K562 (cell line): ENCODE data around the gene DCLK2. TPM values are rescaled to one million over a fixed set of nuclear protein-coding genes. Genes with fewer than 3 reads are reported as not detected.

ENCODE experiments used
- ATAC-seq: fragments of 200-7000 bp; cut with Tn5 transposase; 3 replicates; pipeline ENCODE4 v1.9.1; 2020; ENCODE audit warnings: moderate library complexity
- BruUV-seq: library from RNA; stranded (reverse); fragments of 400-500 nt; replicated peaks from 2 replicates; lab custom pipeline; 2021; lab: Mats Ljungman, UMichigan
- CTCF ChIA-PET: fragments of 300-600 bp; formaldehyde crosslinking; extraction: SDS; loops from one replicate; lab custom pipeline; 2021; ENCODE audit warnings: low intra/inter-chr PET ratio; lab: Yijun Ruan, JAX
- POLR2A ChIA-PET: fragments of 300-600, 350-650 bp; sonication (Branson Sonifier 250); formaldehyde crosslinking; extraction: SDS; loops from one replicate; lab custom pipeline; 2021; ENCODE audit warnings: antibody characterized with exemption, inconsistent platforms; lab: Yijun Ruan, JAX
- DNase-seq, 4 experiments: peaks; one replicate each; pipeline versions ENCODE4 v3.0.0 to v3.0.0-alpha.2; 2011 to 2018; ENCODE audit warnings: low spot score in 3 of 4, mixed read lengths in 3 of 4; ENCODE audit errors: extremely low read depth in 1 of 4
- FAIRE-seq: peaks from 2 replicates; lab custom pipeline; 2011; peaks lifted over from hg19 to GRCh38; lab: Jason Lieb, UNC
- H2AFZ ChIP-seq: 2 replicates; pipeline ENCODE4 v1.6.0; 2011; ENCODE audit warnings: low read depth, low read length, control low read depth, inconsistent platforms
- H3K27ac ChIP-seq: fragments of 200-600 bp; 3 replicates; pipeline ENCODE4 v1.8.0; 2011; ENCODE audit warnings: low read depth, mild to moderate bottlenecking, control low read depth, inconsistent platforms, low read length, moderate library complexity, mixed read lengths; ENCODE audit errors: extremely low read depth
- H3K27me3 ChIP-seq, 2 experiments: fragments of 300-600 bp in 1 of 2; 2 replicates in 1 of 2; 3 replicates in 1 of 2; pipeline versions ENCODE4 v1.6.0 to v1.8.0; 2011; ENCODE audit warnings: inconsistent platforms in 2 of 2, low read length in 2 of 2, mild to moderate bottlenecking in 1 of 2, mixed read lengths in 1 of 2, moderate library complexity in 1 of 2; ENCODE audit not compliant: control insufficient read depth in 2 of 2, insufficient read depth in 2 of 2
- H3K36me3 ChIP-seq: fragments of 300-600 bp; 3 replicates; pipeline ENCODE4 v1.8.0; 2011; ENCODE audit warnings: mild to moderate bottlenecking, low read length, inconsistent platforms; ENCODE audit not compliant: control insufficient read depth, insufficient read depth
- H3K4me1 ChIP-seq, 2 experiments: fragments of 200-600 bp in 1 of 2; replicated peaks in 1 of 2; 2 replicates in 1 of 2; 3 replicates in 1 of 2; pipeline versions ENCODE4 v1.5.1 to v1.8.0; 2011; ENCODE audit warnings: inconsistent platforms in 2 of 2, low read length in 2 of 2, mild to moderate bottlenecking in 1 of 2, mixed read lengths in 1 of 2, moderate library complexity in 1 of 2; ENCODE audit not compliant: control insufficient read depth in 2 of 2, insufficient read depth in 2 of 2
- H3K4me2 ChIP-seq: 2 replicates; pipeline ENCODE4 v1.6.1; 2011; ENCODE audit warnings: low read length, control low read depth, inconsistent platforms, mixed read lengths; ENCODE audit not compliant: insufficient read depth
- H3K4me3 ChIP-seq: fragments of 200-600 bp; sonication (generic), shearing (Covaris generic); 2 replicates; pipeline ENCODE4 v1.5.1; 2016; ENCODE audit warnings: control low read depth, inconsistent platforms
- H3K79me2 ChIP-seq: fragments of 200-600 bp; 3 replicates; pipeline ENCODE4 v1.8.0; 2011; ENCODE audit warnings: low read length, inconsistent platforms; ENCODE audit not compliant: control insufficient read depth, insufficient read depth
- H3K9ac ChIP-seq, 2 experiments: 2 replicates each; pipeline versions ENCODE4 v1.6.0 to v1.6.1; 2011; ENCODE audit warnings: low read depth in 2 of 2, low read length in 2 of 2, control low read depth in 1 of 2, inconsistent platforms in 1 of 2, mild to moderate bottlenecking in 1 of 2, mixed read lengths in 1 of 2; ENCODE audit not compliant: insufficient read depth in 1 of 2
- H3K9me1 ChIP-seq: one replicate; pipeline ENCODE4 v1.6.0; 2011; ENCODE audit warnings: inconsistent platforms, mild to moderate bottlenecking, low read length, moderate library complexity; ENCODE audit not compliant: control insufficient read depth, insufficient read depth
- H3K9me3 ChIP-seq: replicated peaks from 2 replicates; pipeline ENCODE4 v1.5.1; 2011; ENCODE audit warnings: low read depth, low read length, inconsistent platforms; ENCODE audit not compliant: control insufficient read depth, insufficient read depth
- H4K20me1 ChIP-seq: replicated peaks from 2 replicates; pipeline ENCODE4 v1.6.1; 2011; ENCODE audit warnings: low read length, inconsistent platforms, mixed read lengths; ENCODE audit not compliant: control insufficient read depth, insufficient read depth
- DDX20 ChIP-seq: fragments of 450-650 bp; IDR thresholded peaks from 2 replicates; pipeline ENCODE4 v1.6.1; 2016; ENCODE audit warnings: missing genetic modification characterization, low read depth, mild to moderate bottlenecking, missing compliant biosample characterization, moderate library complexity
- MCM3 ChIP-seq: fragments of 450-650 bp; IDR thresholded peaks from 2 replicates; pipeline ENCODE4 v1.6.1; 2016
- NR2F6 ChIP-seq: fragments of 450-650 bp; formaldehyde crosslinking; IDR thresholded peaks from 2 replicates; pipeline ENCODE4 v1.4.0; 2020; ENCODE audit warnings: mild to moderate bottlenecking
- SP1 ChIP-seq: sonication (generic); formaldehyde crosslinking; IDR thresholded peaks from 2 replicates; pipeline ENCODE4 v1.8.1; 2022; ENCODE audit warnings: mild to moderate bottlenecking, missing genetic modification reagents
- ZNF644 ChIP-seq: fragments of 200-800 bp; sonication (Bioruptor generic); IDR thresholded peaks from 2 replicates; pipeline ENCODE4 v1.6.1; 2016; ENCODE audit warnings: low read depth, missing genetic modification characterization, missing compliant biosample characterization
- ZNF75A ChIP-seq: fragments of 450-650 bp; formaldehyde crosslinking; IDR thresholded peaks from 2 replicates; pipeline ENCODE4 v1.4.0; 2020; ENCODE audit warnings: mild to moderate bottlenecking
- WGBS: fragments of 100-300 bp; shearing (Covaris generic); methylation state at CpG from one replicate; pipeline ENCODE4 v1.1.6; 2016; ENCODE audit warnings: low coverage, mixed read lengths; ENCODE audit not compliant: insufficient coverage; ENCODE audit errors: missing lambda C conversion rate; 5-methylcytosine and 5-hydroxymethylcytosine counted together
- in situ Hi-C: fragments of 300-500 bp; cut with MboI; formaldehyde crosslinking; loops from 4 replicates; pipeline ENCODE4 v1.15.0; 2018; ENCODE audit warnings: inconsistent platforms, mixed read lengths
- intact Hi-C: fragments of 100-400 bp; cut with micrococcal nuclease; formaldehyde crosslinking; loops from 2 replicates; pipeline ENCODE4 v1.14.2; 2022
- polyA plus RNA-seq, 8 experiments: library from polyadenylated mRNA; depleted of rRNA in 4 of 8; stranded (reverse) in 5 of 8; unstranded in 3 of 8; fragments of >200 nt; fragmentation: Nextera tagmentation in 2 of 8; fragmentation: Illumina TruSeq in 1 of 8; extraction: Ambion mirVana in 2 of 8; extraction: Trizol in 1 of 8; gene quantifications; 2 replicates each; pipeline versions ENCODE4 v1.2.1 to v1.2.3, GENCODE V29; 2011 to 2014; ENCODE audit warnings: inconsistent platforms in 1 of 8, missing spikeins in 1 of 8
- total RNA-seq, 7 experiments: library from RNA; depleted of rRNA in 6 of 7; stranded (reverse); fragments of >200 nt in 6 of 7; fragmentation: Illumina TruSeq in 2 of 7; extraction: Trizol in 2 of 7; gene quantifications; 2 replicates each; pipeline versions ENCODE4 v1.2.1 to v1.2.3, GENCODE V29; 2011 to 2021; ENCODE audit warnings: low replicate concordance in 1 of 7
- TF ChIP-seq, protein P1 (sequence below), 3 experiments: IDR thresholded peaks in 2 of 3; conservative IDR thresholded peaks in 1 of 3; 2 replicates each; pipeline ENCODE4 v1.5.1; 2011 to 2012; ENCODE audit warnings: low read length in 3 of 3, mild to moderate bottlenecking in 3 of 3, control low read depth in 2 of 3, improper control_type of control experiment in 1 of 3, inconsistent platforms in 1 of 3, low read depth in 1 of 3, mixed read lengths in 1 of 3, moderate library complexity in 1 of 3; ENCODE audit not compliant: insufficient read depth in 2 of 3
- TF ChIP-seq, protein P2 (sequence below): fragments of 450-650 bp; formaldehyde crosslinking; IDR thresholded peaks from 2 replicates; pipeline ENCODE4 v1.4.0; 2020; ENCODE audit warnings: mild to moderate bottlenecking
- TF ChIP-seq, protein P3 (sequence below), 2 experiments: IDR thresholded peaks in 1 of 2; conservative IDR thresholded peaks in 1 of 2; 2 replicates each; pipeline ENCODE4 v1.6.1; 2016; ENCODE audit warnings: low read depth in 2 of 2, mild to moderate bottlenecking in 1 of 2, missing compliant biosample characterization in 1 of 2, missing genetic modification characterization in 1 of 2, moderate library complexity in 1 of 2
- TF ChIP-seq, protein P4 (sequence below), 2 experiments: fragments of 200-800 bp in 1 of 2; sonication (Bioruptor generic) in 1 of 2; sonication (generic) in 1 of 2; formaldehyde crosslinking in 1 of 2; IDR thresholded peaks in 1 of 2; conservative IDR thresholded peaks in 1 of 2; 2 replicates each; pipeline versions ENCODE4 v1.5.0 to v1.6.1; 2016 to 2020; ENCODE audit warnings: missing compliant biosample characterization in 1 of 2, missing genetic modification characterization in 1 of 2, missing genetic modification reagents in 1 of 2

Gene DCLK2
- total and polyA plus RNA-seq, 9 of the 15 experiments (the other 6 are each of a cell fraction or from before 2014, with no cell fraction given) = not detected

DNA sequence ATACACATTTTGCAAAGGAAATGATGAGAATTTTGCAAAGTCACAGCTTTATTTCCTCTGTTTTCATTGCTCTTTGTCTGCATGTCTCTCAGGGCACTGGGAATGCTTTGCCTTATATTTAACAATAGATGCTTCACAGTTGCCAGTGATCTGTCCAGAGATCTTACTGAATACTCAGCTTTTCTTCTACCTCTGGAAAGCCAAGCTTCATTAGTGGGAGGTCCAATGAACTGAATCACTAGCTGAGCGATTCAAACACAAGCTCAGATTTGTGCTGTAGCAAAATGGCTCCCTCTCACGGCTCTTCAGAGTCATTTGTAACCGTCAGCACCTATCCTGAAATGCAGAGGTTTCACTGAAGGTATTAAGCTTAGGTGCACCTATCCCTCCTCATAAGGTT lies 138.9 kb downstream of the DCLK2 start (continued):
- TF ChIP-seq, protein P1, sequence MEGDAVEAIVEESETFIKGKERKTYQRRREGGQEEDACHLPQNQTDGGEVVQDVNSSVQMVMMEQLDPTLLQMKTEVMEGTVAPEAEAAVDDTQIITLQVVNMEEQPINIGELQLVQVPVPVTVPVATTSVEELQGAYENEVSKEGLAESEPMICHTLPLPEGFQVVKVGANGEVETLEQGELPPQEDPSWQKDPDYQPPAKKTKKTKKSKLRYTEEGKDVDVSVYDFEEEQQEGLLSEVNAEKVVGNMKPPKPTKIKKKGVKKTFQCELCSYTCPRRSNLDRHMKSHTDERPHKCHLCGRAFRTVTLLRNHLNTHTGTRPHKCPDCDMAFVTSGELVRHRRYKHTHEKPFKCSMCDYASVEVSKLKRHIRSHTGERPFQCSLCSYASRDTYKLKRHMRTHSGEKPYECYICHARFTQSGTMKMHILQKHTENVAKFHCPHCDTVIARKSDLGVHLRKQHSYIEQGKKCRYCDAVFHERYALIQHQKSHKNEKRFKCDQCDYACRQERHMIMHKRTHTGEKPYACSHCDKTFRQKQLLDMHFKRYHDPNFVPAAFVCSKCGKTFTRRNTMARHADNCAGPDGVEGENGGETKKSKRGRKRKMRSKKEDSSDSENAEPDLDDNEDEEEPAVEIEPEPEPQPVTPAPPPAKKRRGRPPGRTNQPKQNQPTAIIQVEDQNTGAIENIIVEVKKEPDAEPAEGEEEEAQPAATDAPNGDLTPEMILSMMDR (IDR thresholded peaks at IDR 0.05 in 2 of 3, conservative IDR thresholded peaks at IDR 0.05 in 1 of 3; ENCODE audit: insufficient read depth in 2 of 3, low read depth in 1 of 3, low read length in 3 of 3) = peak in 2 of 3 experiments; percentile 25 to 34; a peak in 2 of 6 replicates
- TF ChIP-seq MCM3 (no peak), ZNF644 (tag) (no peak)

DNA sequence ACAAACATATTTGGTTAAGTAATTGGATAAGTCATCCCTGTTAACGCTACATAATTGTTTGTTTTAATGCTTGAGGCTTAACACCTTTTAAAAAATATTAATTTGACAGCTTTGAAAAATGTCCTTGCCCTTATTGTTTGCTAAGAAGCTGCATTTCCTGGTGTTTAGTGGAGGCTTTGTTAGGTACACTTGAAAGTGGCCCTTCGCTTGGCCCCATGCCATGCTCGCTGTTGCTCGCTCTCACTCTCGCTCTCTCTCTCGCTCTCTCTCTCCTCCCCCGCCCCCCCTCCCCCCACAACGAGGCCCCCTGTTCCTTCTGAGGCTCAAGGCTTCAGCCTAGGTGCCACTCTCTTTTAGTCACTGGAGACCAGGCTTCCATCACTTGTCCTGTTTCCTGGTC lies 139.6 kb downstream of the DCLK2 start:
- WGBS = 0% methylated on average over 1 of the region's 8 CpGs
- TF ChIP-seq, protein P2, sequence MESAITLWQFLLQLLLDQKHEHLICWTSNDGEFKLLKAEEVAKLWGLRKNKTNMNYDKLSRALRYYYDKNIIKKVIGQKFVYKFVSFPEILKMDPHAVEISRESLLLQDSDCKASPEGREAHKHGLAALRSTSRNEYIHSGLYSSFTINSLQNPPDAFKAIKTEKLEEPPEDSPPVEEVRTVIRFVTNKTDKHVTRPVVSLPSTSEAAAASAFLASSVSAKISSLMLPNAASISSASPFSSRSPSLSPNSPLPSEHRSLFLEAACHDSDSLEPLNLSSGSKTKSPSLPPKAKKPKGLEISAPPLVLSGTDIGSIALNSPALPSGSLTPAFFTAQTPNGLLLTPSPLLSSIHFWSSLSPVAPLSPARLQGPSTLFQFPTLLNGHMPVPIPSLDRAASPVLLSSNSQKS (CRISPR knock-in tag) = no peak
- no peak for TF ChIP-seq DDX20
- no peak for TF ChIP-seq NR2F6 (CRISPR knock-in tag)
- no peak for TF ChIP-seq ZNF75A
- no peak for TF ChIP-seq SP1 (CRISPR knock-in tag)
- TF ChIP-seq, protein P3, sequence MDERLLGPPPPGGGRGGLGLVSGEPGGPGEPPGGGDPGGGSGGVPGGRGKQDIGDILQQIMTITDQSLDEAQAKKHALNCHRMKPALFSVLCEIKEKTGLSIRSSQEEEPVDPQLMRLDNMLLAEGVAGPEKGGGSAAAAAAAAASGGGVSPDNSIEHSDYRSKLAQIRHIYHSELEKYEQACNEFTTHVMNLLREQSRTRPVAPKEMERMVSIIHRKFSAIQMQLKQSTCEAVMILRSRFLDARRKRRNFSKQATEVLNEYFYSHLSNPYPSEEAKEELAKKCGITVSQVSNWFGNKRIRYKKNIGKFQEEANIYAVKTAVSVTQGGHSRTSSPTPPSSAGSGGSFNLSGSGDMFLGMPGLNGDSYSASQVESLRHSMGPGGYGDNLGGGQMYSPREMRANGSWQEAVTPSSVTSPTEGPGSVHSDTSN (CRISPR knock-in tag; IDR thresholded peaks at IDR 0.05; ENCODE audit: low read depth) = no peak
- TF ChIP-seq, protein P3 (tag; conservative IDR thresholded peaks at IDR 0.05; ENCODE audit: low read depth) = no peak
- TF ChIP-seq, protein P4, sequence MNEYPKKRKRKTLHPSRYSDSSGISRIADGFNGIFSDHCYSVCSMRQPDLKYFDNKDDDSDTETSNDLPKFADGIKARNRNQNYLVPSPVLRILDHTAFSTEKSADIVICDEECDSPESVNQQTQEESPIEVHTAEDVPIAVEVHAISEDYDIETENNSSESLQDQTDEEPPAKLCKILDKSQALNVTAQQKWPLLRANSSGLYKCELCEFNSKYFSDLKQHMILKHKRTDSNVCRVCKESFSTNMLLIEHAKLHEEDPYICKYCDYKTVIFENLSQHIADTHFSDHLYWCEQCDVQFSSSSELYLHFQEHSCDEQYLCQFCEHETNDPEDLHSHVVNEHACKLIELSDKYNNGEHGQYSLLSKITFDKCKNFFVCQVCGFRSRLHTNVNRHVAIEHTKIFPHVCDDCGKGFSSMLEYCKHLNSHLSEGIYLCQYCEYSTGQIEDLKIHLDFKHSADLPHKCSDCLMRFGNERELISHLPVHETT (CRISPR knock-in tag; conservative IDR thresholded peaks at IDR 0.05 in 1 of 2, IDR thresholded peaks at IDR 0.05 in 1 of 2) = no peak

More for the DNA sequence above, 139.6 kb downstream of the DCLK2 start:
- no peaks in the 10 kb centered on the region for H3K36me3 ChIP-seq
- no peak for FAIRE-seq
- no peaks in the 10 kb centered on the region for H4K20me1 ChIP-seq
- H2AFZ ChIP-seq = no peak overlapping the region
- intact Hi-C loops = no loop called here
- H3K4me2 ChIP-seq = no peak overlapping the region
- H3K79me2 ChIP-seq = no peaks in the 10 kb centered on the region
- no peak overlapping the region for H3K27ac ChIP-seq
- BruUV-seq = no TSS peak
- no peaks in the 10 kb centered on the region for H3K27me3 ChIP-seq
- POLR2A ChIA-PET = no interaction called here
- no peak overlapping the region for H3K4me3 ChIP-seq
- H3K9me3 ChIP-seq = no peaks in the 10 kb centered on the region
- DNase-seq = no peak
- no peak for ATAC-seq
- in situ Hi-C loops = loop anchor here (25.0 kb wide), 1 partner anchor 231 kb away; no protein-coding TSS in a partner anchor
- no peaks in the 10 kb centered on the region for H3K4me1 ChIP-seq
- no peak overlapping the region for H3K9ac ChIP-seq
- H3K9me1 ChIP-seq = no peaks in the 10 kb centered on the region
- CTCF ChIA-PET = no interaction called here
